GM12864 (cell line): ENCODE data around the gene SLC49A3.

ENCODE experiments used
- DNase-seq: peaks from one replicate; pipeline ENCODE4 v3.0.0-alpha.2; 2011; ENCODE audit warnings: low read depth
- H3K4me3 ChIP-seq: 2 replicates; pipeline ENCODE4 v1.5.1; 2011; ENCODE audit warnings: mild to moderate bottlenecking, low read depth, low read length, control low read depth
- CTCF ChIP-seq: IDR thresholded peaks from 2 replicates; pipeline ENCODE4 v1.5.1; 2011; ENCODE audit warnings: low read depth, mild to moderate bottlenecking, moderate library complexity, low read length, control low read depth, inconsistent platforms; ENCODE audit errors: missing control alignments

The SLC49A3 gene

GRCh38 chr4:678331-679103 is 10.4 kb downstream of the SLC49A3 start:
- no peak overlapping the region for H3K4me3 ChIP-seq
- no peak for DNase-seq
- TF ChIP-seq CTCF = no peak

GRCh38 chr4:677431-678293 is 11.3 kb downstream of the SLC49A3 start:
- no peak overlapping the region for H3K4me3 ChIP-seq
- DNase-seq = no peak
- no peak for TF ChIP-seq CTCF

- TF ChIP-seq CTCF = no peak
- H3K4me3 ChIP-seq = no peak overlapping the region
- no peak for DNase-seq
These were observed 12.1 kb downstream of the SLC49A3 start for GRCh38 chr4:676871-677235.

GRCh38 chr4:675980-676870 is 12.7 kb downstream of the SLC49A3 start:
- H3K4me3 ChIP-seq = peak overlapping the region; percentile 93
- no peak for TF ChIP-seq CTCF
- peak; percentile 46 for DNase-seq

GRCh38 chr4:675036-675882 is 13.7 kb downstream of the SLC49A3 start:
- H3K4me3 ChIP-seq = peak overlapping the region; percentile 93
- no peak for TF ChIP-seq CTCF
- no peak for DNase-seq
